ENCODE measurements around the gene EFCAB11. TPM values are rescaled to one million over a fixed set of nuclear protein-coding genes. Genes with fewer than 3 reads are reported as not detected.

The EFCAB11 gene
- total and polyA plus RNA-seq, 2 of the 4 experiments (the other 2 are of a cell fraction): 2.2 to 5.3 TPM

- no CpG with 5 or more reads among the region's 1 CpG for WGBS, 2 experiments (ENCODE audit: extremely low coverage in 2 of 2, insufficient read length in 1 of 2)
- CTCF ChIA-PET: no interaction called here
- no peak overlapping the region for H3K4me2 ChIP-seq (ENCODE audit: low read depth, low read length)
- in situ Hi-C loops (cut with MboI; ENCODE audit: low sequenced_read_pairs): no loop called here
- H4K5ac ChIP-seq (ENCODE audit: low read depth, low read length): peak overlapping the region; percentile 67; the same call in 1 of the 2 replicates
- H3K36me3 ChIP-seq (ENCODE audit: control insufficient read depth, insufficient read depth, low read length): no peaks in the 10 kb centered on the region
- intact Hi-C loops (cut with micrococcal nuclease): no loop called here
- H3K9me3 ChIP-seq (ENCODE audit: control insufficient read depth, insufficient read depth, low read length): no peaks in the 10 kb centered on the region
- BruUV-seq (replicated peaks): no TSS peak
- H3K18ac ChIP-seq (ENCODE audit: low read depth, low read length): peak overlapping the region; percentile 90; the same call in 1 of the 2 replicates
- H3K27ac ChIP-seq (ENCODE audit: insufficient read depth, low read length): no peak overlapping the region
- H4K91ac ChIP-seq (ENCODE audit: insufficient read depth, low read depth, low read length): peak overlapping the region; percentile 40
- no peak overlapping the region for H2AK9ac ChIP-seq (replicated peaks; ENCODE audit: low read depth, low read length, poor library complexity)
- dilution Hi-C loops (cut with HindIII; ENCODE audit: low sequenced_read_pairs, unreplicated experiment): no loop called here
- peaks cover 15% of the 10 kb centered on the region for H3K4me1 ChIP-seq (ENCODE audit: control insufficient read depth, insufficient read depth, low read length)
- peak overlapping the region; percentile 27; the same call in 1 of the 2 replicates for H2BK20ac ChIP-seq (ENCODE audit: low read depth, low read length)
- H2BK15ac ChIP-seq (ENCODE audit: low read depth, low read length): peak overlapping the region; percentile 91; the same call in 1 of the 3 replicates
- POLR2A ChIA-PET (ENCODE audit: unreplicated experiment): no interaction called here
- H2BK5ac ChIP-seq (ENCODE audit: low read depth, low read length, poor library complexity, severe bottlenecking): peak overlapping the region; percentile 87
- H3K4ac ChIP-seq (ENCODE audit: low read depth, low read length): 0 out of 2 replicates have a peak overlapping the region, but pooled peaks have one; percentile 50
- H3K4me3 ChIP-seq (ENCODE audit: insufficient read depth, low read depth, low read length): no peak overlapping the region
- TF ChIP-seq MAFK (IDR thresholded peaks at IDR 0.05; ENCODE audit: low read depth, low read length) (no peak), CEBPB (IDR thresholded peaks at IDR 0.05; ENCODE audit: low read depth, low read length) (no peak), MXI1 (IDR thresholded peaks at IDR 0.05; ENCODE audit: borderline replicate concordance, low read depth, low read length) (no peak), CHD1 (IDR thresholded peaks at IDR 0.05; ENCODE audit: low read depth, low read length) (no peak), POLR2A (IDR thresholded peaks at IDR 0.05; ENCODE audit: low read depth, low read length) (no peak), CTCF (conservative IDR thresholded peaks at IDR 0.05; ENCODE audit: low read depth, low read length) (no peak)
- DNase-seq (no peak), ATAC-seq (ENCODE audit: low read depth) (no peak)
- H3K9me1 ChIP-seq (ENCODE audit: insufficient read depth, low read length): peaks cover 7% of the 10 kb centered on the region; the same call in 1 of the 2 replicates
- no peaks in the 10 kb centered on the region for H4K20me1 ChIP-seq (ENCODE audit: insufficient read depth, low read length)
- no peak overlapping the region for H3K56ac ChIP-seq (ENCODE audit: extremely low read depth, insufficient read depth, low read length)
- H3K23ac ChIP-seq (ENCODE audit: low read depth, low read length): no peak overlapping the region
- no peak overlapping the region for H2AK5ac ChIP-seq (ENCODE audit: low read depth, low read length)
- H3K27me3 ChIP-seq (ENCODE audit: control insufficient read depth, insufficient read depth, low read length): no peaks in the 10 kb centered on the region
- H2BK120ac ChIP-seq (ENCODE audit: low read depth, low read length): peak overlapping the region; percentile 52
- peak overlapping the region; percentile 46 to 65; a peak in 3 of 4 replicates for H4K8ac ChIP-seq (ENCODE audit: low read depth in 2 of 2, low read length in 2 of 2)
- no peak overlapping the region for H3K9ac ChIP-seq (ENCODE audit: low read depth, low read length)
- peak overlapping the region; percentile 55; the same call in 1 of the 2 replicates for H3K14ac ChIP-seq (replicated peaks; ENCODE audit: low read depth, low read length)
- H3K79me1 ChIP-seq (ENCODE audit: low read depth in 1 of 2, low read length in 2 of 2): peaks cover 4 to 16% of the 10 kb centered on the region in 2 experiments
- no peak overlapping the region for H2AFZ ChIP-seq (replicated peaks; ENCODE audit: low read length, poor library complexity)
These were observed 103.4 kb downstream of the EFCAB11 start for GRCh38 chr14:89851106-89851505.
